Bronchial epithelial cell (primary cell): Measurements from ENCODE around the gene PAEP. TPM values are rescaled to one million over a fixed set of nuclear protein-coding genes. Genes with fewer than 3 reads are reported as not detected.
A peak's percentile ranks its signal among the peaks of the same experiment; 100 is the strongest.

Source experiments
- DNase-seq: peaks from one replicate; pipeline ENCODE4 v3.0.0-alpha.2; 2010; ENCODE audit warnings: low read depth
- FAIRE-seq: peaks from 2 replicates; lab custom pipeline; 2011; peaks lifted over from hg19 to GRCh38; lab: Jason Lieb, UNC
- H3K27me3 ChIP-seq: 2 replicates; pipeline ENCODE4 v1.5.1; 2011; ENCODE audit warnings: low read length; ENCODE audit not compliant: control insufficient read depth, insufficient read depth
- H3K36me3 ChIP-seq: 2 replicates; pipeline ENCODE4 v1.5.1; 2011; ENCODE audit warnings: low read length; ENCODE audit not compliant: control insufficient read depth, insufficient read depth
- H3K4me3 ChIP-seq: 2 replicates; pipeline ENCODE4 v1.5.1; 2011; ENCODE audit warnings: mild to moderate bottlenecking, low read depth, low read length, control low read depth
- total RNA-seq: library from RNA; depleted of rRNA; stranded (reverse); fragments of >200 nt; gene quantifications from 2 replicates; pipeline ENCODE4 v1.2.1, GENCODE V29; 2014
- TF ChIP-seq, protein P1 (sequence below): IDR thresholded peaks from 2 replicates; pipeline ENCODE4 v1.5.1; 2011; ENCODE audit warnings: mild to moderate bottlenecking, moderate library complexity, low read length, control low read depth, inconsistent platforms; ENCODE audit not compliant: insufficient read depth, severe bottlenecking

The PAEP gene
- total RNA-seq, 1 donor from 2014 or later, result not detected

DNA sequence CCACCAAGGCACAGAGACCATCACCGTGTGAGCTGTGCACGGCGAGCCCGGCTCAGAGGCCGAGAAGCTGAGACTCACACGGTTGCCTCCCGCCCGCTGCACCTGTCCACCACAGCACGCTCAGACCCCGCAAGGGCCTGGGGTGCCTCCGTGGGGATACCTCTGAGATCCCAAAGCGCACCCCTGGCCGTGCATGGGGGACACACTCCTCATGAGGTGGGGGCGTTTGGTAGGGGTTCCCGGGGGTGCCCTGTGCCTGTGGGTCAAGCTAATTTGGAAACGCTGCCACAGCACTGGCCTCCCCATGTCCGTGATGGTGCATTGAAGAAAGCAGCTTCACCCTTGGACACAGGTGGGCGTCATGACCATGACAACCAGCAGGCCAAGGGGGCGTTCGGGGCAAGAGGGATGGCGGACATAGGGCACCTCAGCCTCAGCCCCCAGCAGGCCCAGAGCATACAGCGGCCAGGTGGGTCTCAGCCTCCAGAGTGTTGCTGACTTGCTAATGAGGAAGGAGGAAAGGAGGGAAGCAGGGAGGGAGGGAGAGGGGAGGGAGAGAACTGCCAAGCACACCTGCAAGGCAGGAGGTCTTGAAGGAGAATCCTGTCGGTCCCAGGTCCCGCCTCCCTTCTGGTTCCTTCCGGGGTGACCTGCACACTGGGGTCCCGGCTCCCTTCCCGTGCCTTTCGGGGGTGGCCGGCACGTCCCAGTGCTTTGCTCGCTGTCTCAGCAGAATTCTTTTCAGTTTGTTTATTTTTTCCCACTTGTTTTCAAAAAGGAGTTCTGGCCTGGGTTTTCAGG, 43.1 kb downstream of the PAEP start:
- TF ChIP-seq, protein P1, sequence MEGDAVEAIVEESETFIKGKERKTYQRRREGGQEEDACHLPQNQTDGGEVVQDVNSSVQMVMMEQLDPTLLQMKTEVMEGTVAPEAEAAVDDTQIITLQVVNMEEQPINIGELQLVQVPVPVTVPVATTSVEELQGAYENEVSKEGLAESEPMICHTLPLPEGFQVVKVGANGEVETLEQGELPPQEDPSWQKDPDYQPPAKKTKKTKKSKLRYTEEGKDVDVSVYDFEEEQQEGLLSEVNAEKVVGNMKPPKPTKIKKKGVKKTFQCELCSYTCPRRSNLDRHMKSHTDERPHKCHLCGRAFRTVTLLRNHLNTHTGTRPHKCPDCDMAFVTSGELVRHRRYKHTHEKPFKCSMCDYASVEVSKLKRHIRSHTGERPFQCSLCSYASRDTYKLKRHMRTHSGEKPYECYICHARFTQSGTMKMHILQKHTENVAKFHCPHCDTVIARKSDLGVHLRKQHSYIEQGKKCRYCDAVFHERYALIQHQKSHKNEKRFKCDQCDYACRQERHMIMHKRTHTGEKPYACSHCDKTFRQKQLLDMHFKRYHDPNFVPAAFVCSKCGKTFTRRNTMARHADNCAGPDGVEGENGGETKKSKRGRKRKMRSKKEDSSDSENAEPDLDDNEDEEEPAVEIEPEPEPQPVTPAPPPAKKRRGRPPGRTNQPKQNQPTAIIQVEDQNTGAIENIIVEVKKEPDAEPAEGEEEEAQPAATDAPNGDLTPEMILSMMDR, result no peak
- H3K27me3 ChIP-seq, result no peaks in the 10 kb centered on the region
- H3K4me3 ChIP-seq, result no peak overlapping the region
- no peak for FAIRE-seq
- no peaks in the 10 kb centered on the region for H3K36me3 ChIP-seq
- no peak for DNase-seq

DNA sequence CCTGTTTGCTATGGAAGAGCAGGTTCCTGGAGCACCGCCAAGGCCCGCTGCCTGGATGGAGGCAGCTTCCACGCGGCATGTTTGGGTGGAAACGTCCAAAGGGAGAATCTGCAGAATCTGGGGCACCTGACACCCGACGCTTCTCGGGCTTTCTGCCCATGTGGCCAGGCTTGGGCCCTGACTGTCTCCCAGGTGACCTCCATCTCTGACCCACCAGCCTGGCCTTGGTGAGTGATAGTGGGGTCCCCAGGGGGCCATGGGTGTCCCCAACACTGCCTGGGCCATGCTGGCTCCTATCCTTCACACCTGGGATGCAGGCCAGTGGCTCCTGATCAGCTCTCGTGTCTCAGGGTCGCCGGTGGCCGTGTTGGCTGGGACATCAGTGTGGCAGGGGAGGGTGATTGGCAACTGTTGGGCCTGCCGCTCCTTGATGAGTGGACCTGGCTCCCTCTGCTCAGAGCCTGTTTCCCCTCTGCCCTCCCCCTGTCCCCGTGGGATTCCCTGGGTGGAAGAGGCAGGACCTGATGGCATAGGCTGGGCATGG, 43.8 kb downstream of the PAEP start:
- Histone ChIP-seq H3K36me3 (no peaks in the 10 kb centered on the region), H3K4me3 (no peak overlapping the region), H3K27me3 (no peaks in the 10 kb centered on the region)
- FAIRE-seq (no peak), DNase-seq (no peak)
- TF ChIP-seq, protein P1, result no peak

DNA sequence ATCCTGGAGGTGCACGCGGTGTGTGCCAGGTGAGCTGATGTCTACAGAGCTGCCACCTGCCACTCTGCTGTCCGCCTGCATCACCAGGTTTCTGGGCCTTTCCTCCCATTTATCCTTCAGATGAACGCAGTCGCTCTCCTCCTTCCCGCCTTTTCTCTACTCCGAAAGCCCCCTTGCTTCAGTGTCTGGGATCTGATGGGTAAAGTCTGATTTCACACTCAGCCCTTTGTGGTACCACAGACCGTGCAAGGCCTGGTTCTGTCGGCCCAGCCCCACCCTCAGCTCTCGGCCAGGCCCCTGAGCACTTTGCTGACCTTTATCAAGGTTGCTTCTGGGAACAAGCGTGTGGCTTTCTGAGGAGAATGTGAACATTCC, 45.3 kb downstream of the PAEP start:
- DNase-seq (no peak), FAIRE-seq (no peak)
- Histone ChIP-seq H3K27me3 (no peaks in the 10 kb centered on the region), H3K36me3 (no peaks in the 10 kb centered on the region), H3K4me3 (no peak overlapping the region)
- TF ChIP-seq, protein P1, result no peak

DNA sequence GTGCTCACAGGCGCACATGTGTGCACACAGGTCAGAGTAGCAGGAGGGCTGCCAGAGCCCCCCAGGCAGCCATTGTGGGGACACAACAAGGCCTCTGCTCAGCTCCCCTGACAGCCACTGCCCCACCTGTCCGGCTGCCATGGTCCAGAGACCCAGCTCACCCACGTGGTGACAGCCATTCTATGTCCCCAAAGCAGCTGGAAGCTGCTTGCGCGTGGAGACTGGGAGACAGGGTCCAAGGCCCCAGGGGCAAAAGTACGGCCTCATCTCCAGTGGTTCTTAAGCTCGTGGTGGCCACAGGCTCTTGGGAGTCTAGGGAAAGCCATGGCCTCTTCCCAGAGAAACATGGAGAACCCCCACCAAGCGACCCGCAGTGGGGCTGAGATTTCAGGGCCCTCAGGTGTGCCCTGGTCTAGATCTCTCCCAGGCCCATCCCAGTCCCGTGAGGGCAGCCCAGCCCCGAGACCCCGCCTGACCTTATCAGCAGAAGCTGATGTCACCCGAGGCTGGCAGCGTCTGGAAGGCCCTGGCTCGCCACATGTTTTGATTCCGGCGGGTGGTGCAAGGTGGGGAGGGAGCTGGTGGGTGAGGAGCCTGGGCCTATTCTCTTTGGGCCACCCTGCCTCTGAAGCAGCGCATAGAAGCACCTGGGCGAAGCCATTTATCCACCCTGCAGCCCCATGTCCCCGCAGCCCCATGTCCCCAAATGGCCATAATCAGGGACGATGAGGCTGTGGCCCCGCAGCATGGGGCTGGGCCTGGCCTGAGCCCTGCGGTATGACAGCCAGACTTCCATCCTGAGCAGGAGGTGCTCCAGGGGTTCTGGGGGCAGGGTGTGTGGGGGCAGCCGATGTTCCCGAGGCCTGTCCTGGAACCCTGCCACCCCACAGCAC, 46.1 kb downstream of the PAEP start:
- Histone ChIP-seq H3K36me3 (no peaks in the 10 kb centered on the region), H3K4me3 (no peak overlapping the region), H3K27me3 (no peaks in the 10 kb centered on the region)
- DNase-seq, result no peak
- TF ChIP-seq, protein P1, result no peak
- FAIRE-seq, result no peak

DNA sequence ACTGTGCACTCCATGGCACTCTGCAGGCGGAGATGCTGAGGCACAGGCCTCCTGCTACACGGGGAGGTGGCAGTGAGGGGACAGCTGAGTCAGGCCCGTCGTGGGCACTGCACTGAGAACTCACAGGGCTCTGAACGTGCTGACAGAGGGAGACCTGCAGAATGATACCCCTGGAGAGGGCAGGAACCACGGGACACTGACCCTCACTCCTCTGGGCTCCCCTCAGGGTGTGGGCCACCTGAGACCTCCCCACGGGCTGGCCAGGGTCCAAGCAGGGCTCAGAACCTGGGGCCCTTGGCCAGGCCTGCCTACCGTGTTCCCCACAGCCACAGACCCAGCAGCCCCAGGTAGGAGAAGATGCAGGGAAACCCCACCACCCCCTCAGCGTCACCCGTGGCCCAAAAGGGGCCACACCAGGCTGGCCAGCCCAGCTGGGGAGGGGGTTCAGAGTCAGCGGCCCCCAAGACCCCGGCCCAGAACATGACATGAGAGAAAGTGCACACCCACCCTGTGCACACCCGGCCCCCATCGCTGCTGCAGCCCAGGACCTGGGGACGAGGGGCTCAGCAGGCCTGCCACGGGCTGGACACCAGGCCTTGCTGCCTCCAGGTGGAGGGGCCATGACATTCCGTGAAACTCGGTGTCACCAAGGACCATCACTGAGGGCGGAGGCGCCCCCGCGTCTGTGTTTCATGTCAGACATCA, 46.9 kb downstream of the PAEP start:
- FAIRE-seq, result peak; percentile 36
- DNase-seq, result no peak
- no peaks in the 10 kb centered on the region for H3K36me3 ChIP-seq
- H3K27me3 ChIP-seq, result no peaks in the 10 kb centered on the region
- TF ChIP-seq, protein P1, result no peak
- H3K4me3 ChIP-seq, result no peak overlapping the region
